ENCODE measurements around the gene LRRC27.

DNA sequence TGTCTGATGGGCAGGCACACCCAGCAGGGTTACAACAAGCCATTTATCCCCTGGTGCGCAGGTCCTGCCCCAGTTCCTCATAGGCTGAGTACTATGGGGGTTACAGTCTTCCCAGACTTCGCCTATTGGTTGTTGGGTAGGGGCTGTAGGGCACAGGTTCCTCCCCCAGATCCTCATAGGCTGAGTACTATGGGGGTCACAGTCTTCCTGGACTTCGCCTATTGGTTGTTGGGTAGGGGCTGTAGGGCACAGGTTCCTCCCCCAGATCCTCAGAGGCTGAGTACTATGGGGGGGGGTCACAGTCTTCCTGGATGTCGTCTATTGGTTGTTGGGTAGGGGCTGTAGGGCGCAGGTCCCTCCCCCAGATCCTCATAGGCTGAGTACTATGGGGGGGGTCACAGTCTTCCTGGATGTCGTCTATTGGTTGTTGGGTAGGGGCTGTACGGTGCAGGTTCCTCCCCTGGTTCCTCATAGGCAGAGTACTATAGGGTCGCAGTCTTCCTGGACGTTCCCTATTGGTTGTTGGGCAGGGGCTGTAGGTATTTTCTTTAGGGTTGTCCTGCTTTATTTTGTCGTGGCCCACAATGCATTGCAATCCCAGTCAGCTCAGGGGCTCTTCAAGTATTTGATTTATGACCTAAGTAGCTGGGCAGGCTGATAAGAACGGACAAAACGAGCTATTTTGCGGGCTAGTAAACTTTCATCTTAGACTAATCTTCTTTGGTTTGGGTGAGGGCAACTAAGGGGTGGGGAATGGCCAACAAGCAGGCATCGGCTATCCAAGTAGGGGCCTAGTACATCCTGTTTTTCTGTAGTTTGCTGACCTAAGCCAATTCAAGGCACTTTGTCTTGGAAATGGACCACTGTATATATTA, 3.4 kb downstream of the LRRC27 start:
- TF ChIP-seq, protein P1, sequence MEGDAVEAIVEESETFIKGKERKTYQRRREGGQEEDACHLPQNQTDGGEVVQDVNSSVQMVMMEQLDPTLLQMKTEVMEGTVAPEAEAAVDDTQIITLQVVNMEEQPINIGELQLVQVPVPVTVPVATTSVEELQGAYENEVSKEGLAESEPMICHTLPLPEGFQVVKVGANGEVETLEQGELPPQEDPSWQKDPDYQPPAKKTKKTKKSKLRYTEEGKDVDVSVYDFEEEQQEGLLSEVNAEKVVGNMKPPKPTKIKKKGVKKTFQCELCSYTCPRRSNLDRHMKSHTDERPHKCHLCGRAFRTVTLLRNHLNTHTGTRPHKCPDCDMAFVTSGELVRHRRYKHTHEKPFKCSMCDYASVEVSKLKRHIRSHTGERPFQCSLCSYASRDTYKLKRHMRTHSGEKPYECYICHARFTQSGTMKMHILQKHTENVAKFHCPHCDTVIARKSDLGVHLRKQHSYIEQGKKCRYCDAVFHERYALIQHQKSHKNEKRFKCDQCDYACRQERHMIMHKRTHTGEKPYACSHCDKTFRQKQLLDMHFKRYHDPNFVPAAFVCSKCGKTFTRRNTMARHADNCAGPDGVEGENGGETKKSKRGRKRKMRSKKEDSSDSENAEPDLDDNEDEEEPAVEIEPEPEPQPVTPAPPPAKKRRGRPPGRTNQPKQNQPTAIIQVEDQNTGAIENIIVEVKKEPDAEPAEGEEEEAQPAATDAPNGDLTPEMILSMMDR (IDR thresholded peaks at IDR 0.05; ENCODE audit: insufficient read depth, low read length, poor library complexity, severe bottlenecking), result no peak
- TF ChIP-seq EZH2phosphoT487 (conservative IDR thresholded peaks at IDR 0.05; ENCODE audit: low read length), result no peak

Data from SU-DHL-6 (cell line).